Activated CD4-positive, alpha-beta memory T cell treated with anti-CD3 and anti-CD28 coated beads, Interleukin-2, amount 10 ng/mL, durations not matched to agents 7 days and 5 days (primary cell): ENCODE results near the gene ALOX15B. TPM values are rescaled to one million over a fixed set of nuclear protein-coding genes. Genes with fewer than 3 reads are reported as not detected.

Experiments used
- CTCF ChIA-PET: fragments of 350-600 bp; sonication (Branson Sonifier 250); formaldehyde crosslinking; loops from one replicate; lab custom pipeline; 2021; ENCODE audit warnings: antibody characterized with exemption, inconsistent platforms; lab: Charles Lee
- POLR2A ChIA-PET: fragments of 350-600 bp; sonication (Branson Sonifier 250); formaldehyde crosslinking; loops from one replicate; lab custom pipeline; 2021; ENCODE audit warnings: antibody characterized with exemption; lab: Charles Lee
- DNase-seq: peaks from one replicate; pipeline ENCODE4 v3.0.0-alpha.2; 2020
- H3K27ac Mint-ChIP-seq: one replicate; pipeline ENCODE4 v1.8.0; 2021; ENCODE audit warnings: mild to moderate bottlenecking, mixed read lengths
- H3K27me3 Mint-ChIP-seq: one replicate; pipeline ENCODE4 v1.8.0; 2021; ENCODE audit warnings: mixed read lengths
- H3K36me3 Mint-ChIP-seq: one replicate; pipeline ENCODE4 v1.8.0; 2021; ENCODE audit warnings: low read depth, mixed read lengths
- H3K4me1 Mint-ChIP-seq: one replicate; pipeline ENCODE4 v1.8.0; 2021; ENCODE audit warnings: mixed read lengths
- H3K4me3 Mint-ChIP-seq: one replicate; pipeline ENCODE4 v1.8.0; 2021; ENCODE audit warnings: mild to moderate bottlenecking, mixed read lengths
- H3K9me3 Mint-ChIP-seq: one replicate; pipeline ENCODE4 v1.8.0; 2021; ENCODE audit warnings: mixed read lengths
- total RNA-seq, 2 experiments: library from RNA; stranded (reverse); gene quantifications; one replicate each; pipeline ENCODE4 v1.2.3, GENCODE V29; 2021

The ALOX15B gene
- total RNA-seq, 2 experiments from 2014 or later, result not detected

- POLR2A ChIA-PET, result no interaction called here
- CTCF ChIA-PET, result interaction anchor here (1.4 kb wide), 1 partner anchor 14 kb away, joined by 3 read pairs; no protein-coding TSS in a partner anchor
Observed at GRCh38 chr17:8004899-8005298, 34.0 kb upstream of the ALOX15B start.

GRCh38 chr17:8005357-8005756 lies 33.5 kb upstream of the ALOX15B start:
- H3K27ac Mint-ChIP-seq, result no peak overlapping the region
- no peak for DNase-seq
- CTCF ChIA-PET, result interaction anchor here (0.7 kb wide), 1 partner anchor 8 kb away, joined by 3 read pairs; no protein-coding TSS in a partner anchor
- peaks cover 5% of the 10 kb centered on the region for H3K4me1 Mint-ChIP-seq
- H3K4me3 Mint-ChIP-seq, result no peak overlapping the region
- H3K36me3 Mint-ChIP-seq, result no peaks in the 10 kb centered on the region
- POLR2A ChIA-PET, result no interaction called here
- peaks cover 35% of the 10 kb centered on the region for H3K27me3 Mint-ChIP-seq
- H3K9me3 Mint-ChIP-seq, result no peaks in the 10 kb centered on the region

More at GRCh38 chr17:8004899-8005298, 34.0 kb upstream of the ALOX15B start:
- Mint-ChIP-seq H3K36me3 (no peaks in the 10 kb centered on the region), H3K27me3 (peaks cover 35% of the 10 kb centered on the region), H3K27ac (no peak overlapping the region), H3K9me3 (no peaks in the 10 kb centered on the region), H3K4me3 (no peak overlapping the region), H3K4me1 (peaks cover 5% of the 10 kb centered on the region)
- DNase-seq, result no peak

GRCh38 chr17:8005967-8006730 lies 32.7 kb upstream of the ALOX15B start:
- Mint-ChIP-seq H3K4me1 (peaks cover 5% of the 10 kb centered on the region), H3K4me3 (no peak overlapping the region), H3K27me3 (peaks cover 30% of the 10 kb centered on the region), H3K27ac (no peak overlapping the region), H3K9me3 (no peaks in the 10 kb centered on the region), H3K36me3 (no peaks in the 10 kb centered on the region)
- POLR2A ChIA-PET, result no interaction called here
- no peak for DNase-seq
- CTCF ChIA-PET, result interaction anchor here (0.7 kb wide), 1 partner anchor 9 kb away, joined by 3 read pairs; no protein-coding TSS in a partner anchor

GRCh38 chr17:8006836-8007680 lies 31.8 kb upstream of the ALOX15B start:
- no peaks in the 10 kb centered on the region for H3K36me3 Mint-ChIP-seq
- peaks cover 24% of the 10 kb centered on the region for H3K27me3 Mint-ChIP-seq
- H3K27ac Mint-ChIP-seq, result no peak overlapping the region
- no peak for DNase-seq
- CTCF ChIA-PET, result no interaction called here
- no peak overlapping the region for H3K4me3 Mint-ChIP-seq
- no peaks in the 10 kb centered on the region for H3K9me3 Mint-ChIP-seq
- peaks cover 3% of the 10 kb centered on the region for H3K4me1 Mint-ChIP-seq
- POLR2A ChIA-PET, result no interaction called here

GRCh38 chr17:8007836-8008235 lies 31.0 kb upstream of the ALOX15B start:
- CTCF ChIA-PET, result interaction anchor here (0.6 kb wide), 1 partner anchor 435 kb away, joined by 3 read pairs; no protein-coding TSS in a partner anchor
- H3K27ac Mint-ChIP-seq, result no peak overlapping the region
- H3K4me1 Mint-ChIP-seq, result no peaks in the 10 kb centered on the region
- no peak for DNase-seq
- no peaks in the 10 kb centered on the region for H3K9me3 Mint-ChIP-seq
- POLR2A ChIA-PET, result interaction anchor here (1.4 kb wide), 1 partner anchor 424 kb away, joined by 3 read pairs; the partner anchor contains the start of gene MPDU1
- H3K36me3 Mint-ChIP-seq, result no peaks in the 10 kb centered on the region
- no peak overlapping the region for H3K4me3 Mint-ChIP-seq
- H3K27me3 Mint-ChIP-seq, result peaks cover 20% of the 10 kb centered on the region

GRCh38 chr17:8012045-8012580 lies 26.7 kb upstream of the ALOX15B start:
- ChIA-PET CTCF (interaction anchor here (1.0 kb wide), 1 partner anchor 15 kb away, joined by 3 read pairs; no protein-coding TSS in a partner anchor), POLR2A (no interaction called here)
- no peak overlapping the region for H3K4me3 Mint-ChIP-seq
- peaks cover 11% of the 10 kb centered on the region for H3K27me3 Mint-ChIP-seq
- H3K9me3 Mint-ChIP-seq, result no peaks in the 10 kb centered on the region
- no peaks in the 10 kb centered on the region for H3K36me3 Mint-ChIP-seq
- H3K4me1 Mint-ChIP-seq, result peaks cover 8% of the 10 kb centered on the region
- H3K27ac Mint-ChIP-seq, result no peak overlapping the region
- no peak for DNase-seq

GRCh38 chr17:8012996-8013640 lies 25.7 kb upstream of the ALOX15B start:
- no peak for DNase-seq
- Mint-ChIP-seq H3K4me3 (no peak overlapping the region), H3K27me3 (peaks cover 16% of the 10 kb centered on the region), H3K27ac (no peak overlapping the region), H3K36me3 (no peaks in the 10 kb centered on the region), H3K9me3 (no peaks in the 10 kb centered on the region), H3K4me1 (peaks cover 8% of the 10 kb centered on the region)
- ChIA-PET CTCF (no interaction called here), POLR2A (no interaction called here)

DNA sequence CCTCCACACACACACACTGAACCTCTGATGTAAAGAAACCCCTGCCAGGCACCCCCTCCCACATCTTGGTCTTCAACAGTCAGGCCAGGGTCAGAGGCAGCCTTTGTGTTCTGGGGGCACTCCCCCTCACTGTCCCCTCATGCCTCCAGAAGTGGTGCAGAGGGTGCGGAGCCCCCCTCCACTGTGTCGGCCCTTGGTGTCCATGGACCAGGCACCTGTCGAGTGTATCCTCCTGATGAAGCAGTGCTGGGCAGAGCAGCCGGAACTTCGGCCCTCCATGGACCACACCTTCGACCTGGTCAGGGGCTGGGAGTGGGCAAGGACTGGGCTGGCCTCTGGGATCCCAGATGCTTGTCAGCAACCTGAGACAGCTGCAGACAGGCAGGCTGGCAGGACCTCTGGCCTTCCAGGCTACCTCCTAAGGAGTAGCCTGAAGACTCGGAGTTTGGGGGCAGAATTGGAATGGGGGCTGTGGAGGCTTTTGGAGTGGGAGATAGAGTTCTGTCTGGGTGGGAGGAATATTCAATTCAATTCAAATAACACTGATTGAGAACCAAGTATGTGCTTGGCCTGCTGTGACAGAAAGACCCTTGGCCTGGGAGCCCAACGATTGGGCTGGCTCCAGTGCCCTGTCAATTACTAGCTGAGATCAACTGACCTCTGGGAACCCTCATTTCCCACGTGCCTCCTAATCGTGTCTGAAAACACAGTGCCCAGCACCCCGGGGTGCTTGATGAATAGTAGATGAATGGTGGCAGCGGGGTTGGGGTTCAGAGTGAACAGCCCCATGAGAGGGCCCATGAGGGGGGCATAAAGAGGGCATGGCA lies 24.9 kb upstream of the ALOX15B start:
- Mint-ChIP-seq H3K27me3 (peaks cover 20% of the 10 kb centered on the region), H3K27ac (no peak overlapping the region), H3K4me1 (peaks cover 8% of the 10 kb centered on the region), H3K9me3 (no peaks in the 10 kb centered on the region), H3K4me3 (no peak overlapping the region), H3K36me3 (no peaks in the 10 kb centered on the region)
- ChIA-PET CTCF (interaction anchor here (1.2 kb wide), 1 partner anchor 179 kb away, joined by 4 read pairs; no protein-coding TSS in a partner anchor), POLR2A (no interaction called here)
- DNase-seq, result no peak

DNA sequence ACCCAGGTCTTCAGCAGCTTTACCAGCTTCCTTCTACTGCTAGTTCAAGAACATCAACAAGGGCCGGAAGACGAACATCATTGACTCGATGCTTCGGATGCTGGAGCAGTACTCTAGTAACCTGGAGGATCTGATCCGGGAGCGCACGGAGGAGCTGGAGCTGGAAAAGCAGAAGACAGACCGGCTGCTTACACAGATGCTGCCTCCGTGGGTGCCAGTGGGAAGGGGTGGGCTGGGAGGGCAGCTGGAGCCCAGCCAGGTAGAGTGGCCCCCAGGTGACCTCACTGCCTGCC lies 24.4 kb upstream of the ALOX15B start:
- Mint-ChIP-seq H3K4me1 (peaks cover 9% of the 10 kb centered on the region), H3K4me3 (no peak overlapping the region), H3K27me3 (peaks cover 24% of the 10 kb centered on the region), H3K9me3 (no peaks in the 10 kb centered on the region), H3K36me3 (no peaks in the 10 kb centered on the region), H3K27ac (no peak overlapping the region)
- ChIA-PET POLR2A (no interaction called here), CTCF (interaction anchor here (1.0 to 1.2 kb wide), 2 partner anchors 43 to 180 kb away, joined by 4 read pairs; no protein-coding TSS in a partner anchor)
- no peak for DNase-seq

GRCh38 chr17:8015236-8015956 lies 23.5 kb upstream of the ALOX15B start:
- POLR2A ChIA-PET, result interaction anchor here (2.0 kb wide), 1 partner anchor 41 kb away, joined by 5 read pairs; no protein-coding TSS in a partner anchor
- no peak for DNase-seq
- Mint-ChIP-seq H3K9me3 (no peaks in the 10 kb centered on the region), H3K27ac (no peak overlapping the region), H3K36me3 (no peaks in the 10 kb centered on the region), H3K4me3 (no peak overlapping the region), H3K27me3 (peaks cover 26% of the 10 kb centered on the region), H3K4me1 (peaks cover 11% of the 10 kb centered on the region)
- CTCF ChIA-PET, result interaction anchor here (1.0 to 4.2 kb wide), 4 partner anchors 25 to 42 kb away, joined by 3 to 28 read pairs (median 4); no protein-coding TSS in a partner anchor

DNA sequence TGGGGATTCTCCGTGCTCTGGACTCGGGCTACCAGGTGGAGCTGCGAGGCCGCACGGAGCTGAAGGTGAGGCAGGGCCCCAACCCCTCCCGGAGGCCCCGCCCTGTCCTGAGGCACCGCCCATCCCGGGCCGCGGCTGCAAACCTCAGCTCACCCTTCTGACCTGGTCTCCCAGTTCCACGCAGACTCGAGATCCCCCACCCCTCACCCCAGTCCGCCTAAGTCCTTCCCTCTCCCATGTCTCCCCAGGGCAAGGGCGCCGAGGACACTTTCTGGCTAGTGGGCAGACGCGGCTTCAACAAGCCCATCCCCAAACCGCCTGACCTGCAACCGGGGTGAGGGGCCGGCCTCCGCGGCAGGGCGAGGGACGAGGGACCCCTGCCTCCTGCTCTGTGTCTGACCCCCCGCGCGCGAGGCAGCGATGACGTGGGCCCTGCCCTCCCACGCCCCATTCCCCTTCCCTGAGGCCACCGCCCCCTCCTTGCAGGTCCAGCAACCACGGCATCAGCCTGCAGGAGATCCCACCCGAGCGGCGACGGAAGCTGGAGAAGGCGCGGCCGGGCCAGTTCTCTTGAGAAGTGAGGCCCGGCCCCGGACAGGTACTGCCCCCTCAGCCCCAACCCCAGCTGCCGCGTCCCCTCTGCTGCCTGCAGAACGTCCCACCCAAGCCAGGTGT lies 22.8 kb upstream of the ALOX15B start:
- Mint-ChIP-seq H3K27me3 (peaks cover 26% of the 10 kb centered on the region), H3K27ac (no peak overlapping the region), H3K9me3 (no peaks in the 10 kb centered on the region), H3K36me3 (no peaks in the 10 kb centered on the region), H3K4me3 (peak overlapping the region; percentile 59), H3K4me1 (peaks cover 11% of the 10 kb centered on the region)
- POLR2A ChIA-PET, result interaction anchor here (0.7 to 2.0 kb wide), 2 partner anchors 25 to 41 kb away, joined by 3 to 5 read pairs; no protein-coding TSS in a partner anchor
- no peak for DNase-seq
- CTCF ChIA-PET, result interaction anchor here (1.0 to 4.2 kb wide), 7 partner anchors 20 to 103 kb away, joined by 3 to 28 read pairs (median 3); no protein-coding TSS in a partner anchor
